ENCODE data around the gene DTWD2.

GRCh38 chr5:118825226-118825625 lies 163.1 kb downstream of the DTWD2 start:
- no peak for TF ChIP-seq MAZ (IDR thresholded peaks at IDR 0.05; ENCODE audit: borderline replicate concordance, low read depth, low read length)
- no peak for TF ChIP-seq CTCF (conservative IDR thresholded peaks at IDR 0.05; ENCODE audit: low read depth, low read length)
- TF ChIP-seq POLR2A (IDR thresholded peaks at IDR 0.05; ENCODE audit: low read depth, low read length), result no peak
- no peak for TF ChIP-seq CEBPB (IDR thresholded peaks at IDR 0.05; ENCODE audit: low read depth, low read length)
- no peak for TF ChIP-seq CHD1 (IDR thresholded peaks at IDR 0.05; ENCODE audit: low read depth, low read length)
